Thyroid gland (tissue), 4 donors: Measurements from ENCODE around the gene ELMO2.

ENCODE experiments used
- POLR2A ChIP-seq, 2 donors: fragments of 450-650 bp; IDR thresholded peaks; one replicate each; pipeline ENCODE4 v1.6.1; 2017; ENCODE audit warnings: antibody characterized with exemption in 2 of 2, mild to moderate bottlenecking in 2 of 2, moderate library complexity in 1 of 2
- TF ChIP-seq, protein P1 (sequence below), 6 experiments: fragments of 200-600 bp in 3 of 6; fragments of 450-650 bp in 3 of 6; sonication (generic) in 3 of 6; IDR thresholded peaks; one replicate each; pipeline ENCODE4 v1.5.1; 2016 to 2019; ENCODE audit warnings: antibody characterized with exemption in 6 of 6, mild to moderate bottlenecking in 2 of 6, inconsistent platforms in 1 of 6, moderate library complexity in 1 of 6

DNA sequence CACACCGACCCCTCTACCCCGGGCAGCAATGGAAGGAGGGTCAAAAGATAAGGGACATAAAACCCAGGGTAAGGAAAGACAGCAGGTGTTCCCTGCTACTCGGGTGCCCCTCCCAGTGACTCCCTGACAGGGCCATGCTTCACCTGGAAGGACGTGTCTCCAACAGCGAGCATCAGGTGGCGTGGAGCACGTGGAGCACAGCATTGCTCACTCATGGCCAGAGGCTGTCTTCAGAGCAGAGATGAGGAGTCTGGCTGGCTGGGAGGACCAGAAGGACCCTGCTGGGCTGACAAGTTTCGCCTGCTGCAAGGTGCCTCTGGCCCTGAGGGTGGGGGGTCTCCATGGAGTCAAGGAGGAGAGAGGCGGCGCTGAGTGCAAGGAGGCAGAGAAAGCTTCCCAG lies 82.9 kb downstream of the ELMO2 start:
- TF ChIP-seq, protein P1, sequence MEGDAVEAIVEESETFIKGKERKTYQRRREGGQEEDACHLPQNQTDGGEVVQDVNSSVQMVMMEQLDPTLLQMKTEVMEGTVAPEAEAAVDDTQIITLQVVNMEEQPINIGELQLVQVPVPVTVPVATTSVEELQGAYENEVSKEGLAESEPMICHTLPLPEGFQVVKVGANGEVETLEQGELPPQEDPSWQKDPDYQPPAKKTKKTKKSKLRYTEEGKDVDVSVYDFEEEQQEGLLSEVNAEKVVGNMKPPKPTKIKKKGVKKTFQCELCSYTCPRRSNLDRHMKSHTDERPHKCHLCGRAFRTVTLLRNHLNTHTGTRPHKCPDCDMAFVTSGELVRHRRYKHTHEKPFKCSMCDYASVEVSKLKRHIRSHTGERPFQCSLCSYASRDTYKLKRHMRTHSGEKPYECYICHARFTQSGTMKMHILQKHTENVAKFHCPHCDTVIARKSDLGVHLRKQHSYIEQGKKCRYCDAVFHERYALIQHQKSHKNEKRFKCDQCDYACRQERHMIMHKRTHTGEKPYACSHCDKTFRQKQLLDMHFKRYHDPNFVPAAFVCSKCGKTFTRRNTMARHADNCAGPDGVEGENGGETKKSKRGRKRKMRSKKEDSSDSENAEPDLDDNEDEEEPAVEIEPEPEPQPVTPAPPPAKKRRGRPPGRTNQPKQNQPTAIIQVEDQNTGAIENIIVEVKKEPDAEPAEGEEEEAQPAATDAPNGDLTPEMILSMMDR (IDR thresholded peaks at IDR 0.05) = no peak
- no peak for TF ChIP-seq POLR2A (IDR thresholded peaks at IDR 0.05)
